Measurements from ENCODE around the gene JUP.

Gene JUP

DNA sequence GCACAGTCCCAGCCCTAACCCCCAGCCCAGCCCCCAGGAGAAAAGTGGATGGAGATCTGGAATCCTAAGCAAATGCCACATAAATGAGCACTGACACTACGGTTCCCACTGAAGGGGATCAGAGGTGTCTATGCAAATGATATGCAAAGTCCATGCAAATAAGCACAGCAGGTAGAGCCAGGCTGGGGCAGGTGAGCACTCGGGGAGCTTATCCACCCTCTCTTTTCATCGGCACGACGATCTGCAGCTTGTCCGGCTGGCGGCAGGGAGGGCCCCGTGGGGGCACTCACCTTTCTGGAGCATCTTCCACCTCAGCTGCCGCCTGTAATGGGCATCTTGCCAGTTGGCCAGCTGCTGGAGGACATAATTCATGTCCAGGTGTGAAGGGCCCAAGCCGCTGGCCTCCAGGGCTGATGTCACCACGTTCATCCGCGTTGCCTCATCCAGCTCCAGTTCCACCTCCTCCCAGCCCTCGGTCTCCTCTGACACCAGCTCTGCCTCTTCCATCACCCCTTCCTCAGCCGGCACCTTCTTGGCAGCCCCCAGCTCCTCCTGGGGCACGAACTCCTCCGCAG, 61.9 kb downstream of the JUP start:
- DNase-seq (ENCODE audit: low read depth in 2 of 2, low spot score in 1 of 2): no peak

DNA sequence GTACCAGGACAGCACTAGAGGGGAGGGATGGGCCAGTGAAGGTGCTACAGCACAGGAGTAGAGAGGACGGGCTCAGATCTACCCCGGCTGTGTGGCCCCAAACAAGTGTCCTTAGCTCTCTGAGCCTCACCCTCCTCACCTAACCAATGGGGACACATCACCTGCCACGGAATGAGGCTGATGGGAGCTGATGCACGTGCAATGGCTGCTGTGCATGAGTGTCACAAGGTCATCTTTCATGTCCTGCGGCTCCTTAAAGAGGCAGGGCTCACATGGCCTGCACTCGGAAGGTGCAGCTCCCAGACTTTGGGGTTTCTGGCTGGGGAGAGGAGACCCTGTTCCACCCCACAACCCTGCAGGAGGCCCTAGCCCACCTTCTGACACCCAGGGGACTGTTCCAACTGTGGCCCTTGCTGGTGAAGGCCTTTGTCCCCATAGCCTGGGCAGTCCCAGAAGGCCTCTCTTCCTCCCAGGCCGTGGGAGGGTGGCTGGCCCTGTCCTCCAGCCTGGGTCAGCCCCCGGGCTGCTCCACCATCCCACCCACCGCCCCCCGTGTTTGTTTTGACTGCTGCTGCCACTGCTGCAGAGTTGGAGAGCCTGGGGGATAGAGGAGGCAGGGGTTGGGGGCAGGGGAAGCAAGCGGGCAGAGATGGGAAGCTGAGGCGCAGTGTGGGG, 62.6 kb downstream of the JUP start:
- DNase-seq (ENCODE audit: low read depth in 2 of 2, low spot score in 1 of 2): no peak

DNA sequence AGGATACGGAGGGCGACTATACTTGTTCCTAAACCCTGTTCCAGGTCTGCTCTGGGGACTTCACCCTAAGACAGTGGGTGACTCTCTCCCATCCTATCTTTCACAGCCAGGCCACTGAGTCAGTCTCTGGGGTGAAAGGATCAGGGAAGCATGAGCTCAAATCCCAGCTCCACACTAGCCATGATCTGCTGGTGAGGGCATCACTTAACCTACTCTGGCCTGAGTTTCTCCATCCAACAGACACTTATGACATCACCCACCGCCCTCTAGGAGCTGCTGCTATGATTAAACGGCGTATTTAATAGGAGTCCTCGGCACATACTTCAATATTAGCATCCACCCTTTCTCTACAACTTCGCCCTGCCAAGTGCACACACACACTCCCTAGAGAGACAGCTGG, 64.3 kb downstream of the JUP start:
- no peak for DNase-seq (ENCODE audit: low read depth in 2 of 2, low spot score in 1 of 2)

DNA sequence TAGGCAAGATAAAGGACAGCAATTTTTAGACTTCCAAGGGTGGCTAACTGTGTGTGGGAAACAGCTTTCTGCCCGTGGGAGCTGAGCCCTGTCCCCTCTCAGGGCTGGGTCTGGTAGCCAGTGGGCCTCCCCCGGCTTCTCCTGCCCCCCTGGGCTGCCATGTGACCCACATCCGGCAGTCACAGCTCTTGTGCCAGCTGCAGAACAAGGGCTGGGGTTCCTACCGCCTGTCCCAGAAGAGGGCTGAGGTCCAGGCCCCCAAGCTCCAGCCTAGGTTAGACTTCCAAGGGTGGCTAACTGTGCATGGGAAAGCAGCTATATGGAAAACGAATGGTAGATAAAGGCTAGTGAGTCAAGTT, 68.2 kb downstream of the JUP start:
- no peak for DNase-seq (ENCODE audit: low read depth in 2 of 2, low spot score in 1 of 2)

DNA sequence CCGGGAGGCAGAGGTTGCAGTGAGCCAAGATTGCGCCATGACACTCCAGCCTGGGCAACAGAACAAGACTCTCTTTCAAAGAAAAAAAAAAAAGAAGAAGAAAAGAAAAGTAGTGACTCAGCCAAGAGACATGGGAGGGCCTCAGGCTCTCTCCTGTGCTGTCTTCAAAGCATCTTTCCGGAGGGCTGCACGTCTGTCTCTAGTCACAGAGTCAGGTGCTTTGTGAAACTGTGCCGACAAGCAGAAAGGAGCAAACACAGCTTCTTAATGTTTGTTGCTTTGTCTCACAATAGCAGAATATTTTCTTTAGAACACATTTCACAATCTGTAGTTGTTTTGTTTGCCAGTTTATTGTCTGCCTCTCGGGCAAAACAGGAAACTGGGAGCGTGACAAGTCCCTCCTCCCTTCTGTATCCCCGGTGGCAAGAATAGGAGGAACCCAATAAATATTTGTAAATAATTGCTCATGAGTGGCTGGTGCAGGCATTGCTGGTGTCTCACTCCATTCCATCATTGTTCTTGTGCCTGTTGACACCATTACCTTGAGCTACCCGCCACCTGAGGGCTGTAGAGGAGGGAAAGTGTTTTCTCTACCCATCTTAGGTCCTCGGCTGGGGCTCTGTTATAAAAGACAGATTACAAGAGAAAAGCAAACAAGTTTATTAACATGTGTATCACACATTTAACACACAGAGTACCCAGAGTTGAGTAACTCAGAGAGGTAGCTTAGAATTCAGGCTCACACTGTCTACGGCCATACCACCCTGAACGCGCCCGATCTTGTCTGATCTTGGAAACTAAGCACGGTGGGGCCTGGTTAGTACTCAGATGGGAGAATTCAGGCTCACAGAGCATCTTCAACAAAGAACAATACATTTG, 68.9 kb downstream of the JUP start:
- DNase-seq (ENCODE audit: low read depth in 2 of 2, low spot score in 1 of 2): no peak

DNA sequence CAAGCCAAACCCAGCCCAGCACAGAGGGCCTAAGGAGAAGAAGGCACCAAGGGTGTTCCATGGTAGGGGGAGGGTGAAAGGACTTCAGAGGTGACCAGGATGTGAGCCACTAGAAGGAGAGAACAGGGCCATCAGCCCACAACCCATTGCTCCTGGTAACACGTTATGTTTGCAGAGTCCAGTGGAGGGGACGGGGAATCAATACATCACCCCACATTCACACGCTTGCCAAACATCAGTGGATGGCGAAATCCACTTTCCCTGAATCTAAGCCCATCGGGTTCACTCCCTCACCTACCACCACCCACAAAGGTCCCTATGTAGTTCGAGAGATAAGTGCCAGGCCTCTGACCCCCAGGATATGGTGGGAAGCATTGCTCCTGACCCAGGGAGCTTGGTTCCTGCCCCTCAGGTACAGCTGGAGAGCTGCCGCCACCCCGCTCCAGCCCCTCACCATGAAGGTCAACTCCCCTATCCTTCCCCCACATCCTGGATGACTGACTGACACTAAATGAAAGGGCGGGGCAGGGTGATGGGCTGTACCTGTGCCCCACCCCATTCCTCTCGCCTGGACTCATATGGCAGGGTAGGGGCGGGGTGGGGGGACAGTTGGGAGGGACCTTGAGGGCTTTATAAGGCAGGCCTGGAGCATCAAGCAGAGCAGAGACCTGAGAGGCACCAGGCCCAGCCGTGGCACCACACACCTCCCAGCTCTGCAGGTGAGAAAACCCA, 74.7 kb downstream of the JUP start, which contains the start of gene GAST:
Gene GAST, plus strand, starts transcription at position 663 of the 732 bp plus-strand sequence. CDS start 3,106 bp downstream, outside the sequence.
- no peak for DNase-seq (ENCODE audit: low read depth in 2 of 2, low spot score in 1 of 2)

DNA sequence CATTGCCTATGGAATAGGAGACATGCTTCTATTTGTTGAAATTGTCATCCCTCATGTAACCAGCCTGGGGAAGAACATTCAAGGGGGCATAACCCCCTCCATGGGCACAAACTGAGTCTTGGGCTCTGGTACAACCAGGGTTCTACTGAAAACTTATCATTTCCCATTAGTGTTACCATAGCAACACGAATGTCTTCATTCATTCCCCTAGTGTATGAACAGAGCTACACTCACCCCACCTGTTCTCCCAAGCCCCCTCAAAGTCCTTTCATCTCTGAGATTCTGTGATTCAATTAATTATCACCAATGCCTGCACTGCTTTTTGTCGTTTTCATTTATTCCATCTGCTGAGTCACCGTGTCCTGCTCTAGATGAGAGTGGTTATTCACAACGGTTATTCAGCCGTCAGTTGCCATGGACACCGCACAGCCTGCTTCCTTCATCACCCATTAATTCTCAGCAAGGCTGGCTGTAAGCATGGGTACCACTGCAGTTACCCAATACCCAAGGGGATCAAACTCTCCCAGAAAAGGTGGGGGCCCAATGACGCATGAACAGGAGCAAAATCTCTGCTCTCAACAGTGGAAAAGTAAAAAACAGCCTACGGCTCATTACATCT, 75.9 kb downstream of the JUP start:
- DNase-seq (ENCODE audit: low read depth in 2 of 2, low spot score in 1 of 2): no peak

DNA sequence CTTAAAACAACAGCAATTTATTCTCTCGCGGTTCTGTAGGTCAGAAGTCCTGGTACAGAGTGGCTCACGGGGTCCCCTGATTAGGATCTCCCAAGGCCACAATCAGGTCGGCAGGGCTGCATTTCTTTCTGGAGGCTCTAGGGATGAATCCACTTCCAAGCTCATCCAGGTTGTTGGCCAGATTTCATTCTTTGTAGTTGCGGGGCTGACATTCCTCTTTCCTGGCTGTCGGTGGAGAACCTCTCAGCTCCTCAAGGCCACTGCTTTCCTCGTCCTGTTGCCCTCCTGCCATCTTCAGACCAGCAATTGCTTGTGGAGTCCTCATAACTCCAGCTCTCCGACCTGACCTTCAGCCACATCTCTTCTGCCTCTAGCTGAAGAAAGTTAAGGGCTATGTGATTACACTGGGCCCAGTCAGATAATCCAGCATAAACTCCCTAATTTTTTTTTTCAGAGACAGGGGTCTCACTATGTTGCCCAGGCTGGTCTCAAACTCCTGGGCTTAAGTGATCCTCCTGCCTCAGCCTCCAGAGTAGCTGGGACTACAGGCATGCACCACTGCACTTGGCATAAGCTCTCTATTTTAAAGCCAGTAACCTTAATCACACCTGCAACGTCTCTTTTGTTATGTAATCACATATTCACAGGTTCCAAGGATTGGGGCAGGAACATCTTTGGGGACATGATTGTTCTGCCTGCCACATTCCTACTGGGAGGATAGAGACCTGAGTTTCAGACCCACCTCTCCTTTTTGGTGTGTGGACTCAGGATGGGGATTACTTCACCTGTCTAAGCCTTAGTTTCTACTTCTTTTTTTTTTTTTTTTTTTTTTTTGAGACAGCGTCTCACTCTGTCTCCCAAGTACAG, 78.5 kb downstream of the JUP start:
- no peak for DNase-seq (ENCODE audit: low read depth in 2 of 2, low spot score in 1 of 2)

DNA sequence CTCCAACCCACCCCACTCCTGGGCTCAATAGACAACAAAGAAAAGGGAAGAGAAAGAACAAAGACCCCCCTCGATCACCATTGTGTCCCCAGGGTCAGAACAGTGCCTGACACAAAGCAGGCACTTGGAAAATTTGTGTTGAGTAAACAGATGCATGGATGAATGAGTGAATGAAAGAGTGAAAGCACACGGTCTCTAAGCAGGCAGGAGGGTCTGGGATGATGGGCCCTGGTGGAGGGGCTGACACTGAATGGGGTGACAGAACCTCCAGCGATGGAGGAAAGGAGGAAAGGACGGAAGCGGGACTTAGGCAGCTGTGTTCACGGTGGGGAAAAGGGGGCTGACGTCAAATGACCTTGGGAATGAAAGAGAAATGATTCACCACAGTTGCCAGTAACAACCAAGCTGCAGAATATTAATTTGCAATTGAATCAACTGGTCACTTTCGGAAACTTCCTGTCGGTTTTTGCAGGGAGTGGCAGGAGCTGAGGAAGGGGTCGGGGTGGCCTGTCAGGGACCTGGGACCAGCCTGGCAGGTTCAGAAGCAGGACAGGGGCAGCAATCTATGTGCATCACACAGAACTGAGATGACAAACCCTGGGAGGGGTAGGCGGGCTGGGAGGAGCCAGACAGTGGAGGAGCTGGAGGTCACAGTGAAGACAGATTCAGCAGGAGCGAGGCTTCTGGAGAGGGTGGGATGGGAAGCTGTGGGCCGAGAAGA, 81.1 kb downstream of the JUP start:
- no peak for DNase-seq (ENCODE audit: low read depth in 2 of 2, low spot score in 1 of 2)

Measured in stimulated activated CD8-positive, alpha-beta memory T cell treated with anti-CD3 and anti-CD28 coated beads, Interleukin-4, amount 100 ng/mL, for 4 hours (primary cell).